NCI-H345 treated with DMSO at 0.1 percent for 48 hours (cell line): ENCODE measurements around the gene DGKG.
A peak's percentile ranks its signal among the peaks of the same experiment; 100 is the strongest.

Source experiments
- DNase-seq: peaks from one replicate; lab custom pipeline; 2025; ENCODE audit not compliant: unreplicated experiment; lab: John Stamatoyannopoulos, UW

Gene DGKG

GRCh38 chr3:186281176-186281575, 80.9 kb downstream of the DGKG start:
- DNase-seq = no peak

DNA sequence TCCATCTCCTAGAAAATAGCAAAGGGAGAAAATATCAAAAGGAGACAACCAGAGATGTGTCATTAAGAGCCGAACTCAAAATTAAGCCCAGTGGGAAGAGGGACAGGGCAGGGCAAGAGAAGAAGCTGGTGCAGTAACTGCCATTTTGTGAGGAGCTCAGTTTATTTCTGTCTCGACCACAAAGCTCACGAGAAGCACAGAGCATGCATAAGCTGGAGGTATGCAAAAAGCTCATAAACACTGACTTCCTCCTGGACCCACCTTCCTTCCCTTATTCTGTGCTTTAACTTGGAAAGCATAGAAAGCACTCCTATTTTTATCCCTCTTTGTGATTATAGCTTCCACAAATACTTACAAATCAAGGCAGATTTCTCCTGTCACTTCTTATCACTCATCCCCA, 81.3 kb downstream of the DGKG start:
- no peak for DNase-seq

GRCh38 chr3:186277268-186277909, 84.6 kb downstream of the DGKG start:
- no peak for DNase-seq

- no peak for DNase-seq
Measured at GRCh38 chr3:186275436-186275835, 86.6 kb downstream of the DGKG start.

DNA sequence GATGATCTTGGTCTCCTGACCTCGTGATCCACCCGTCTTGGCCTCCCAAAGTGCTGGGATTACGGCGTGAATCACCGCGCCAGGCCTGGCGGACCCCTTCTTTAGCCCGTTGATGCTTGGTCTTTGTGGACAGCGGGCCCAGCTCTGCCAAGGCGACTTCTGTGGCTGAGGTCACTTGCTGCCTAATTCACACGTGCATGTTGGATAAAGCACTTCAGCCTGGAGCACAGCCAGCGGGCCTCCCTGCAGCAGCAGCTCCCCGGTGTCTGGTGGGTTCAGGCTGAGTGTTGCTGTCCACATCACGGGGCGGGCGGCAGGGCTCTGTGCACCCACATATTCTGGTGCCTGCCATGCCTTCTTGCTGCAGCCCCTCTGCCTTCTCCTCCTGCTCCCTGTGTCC, 88.4 kb downstream of the DGKG start:
- no peak for DNase-seq

DNA sequence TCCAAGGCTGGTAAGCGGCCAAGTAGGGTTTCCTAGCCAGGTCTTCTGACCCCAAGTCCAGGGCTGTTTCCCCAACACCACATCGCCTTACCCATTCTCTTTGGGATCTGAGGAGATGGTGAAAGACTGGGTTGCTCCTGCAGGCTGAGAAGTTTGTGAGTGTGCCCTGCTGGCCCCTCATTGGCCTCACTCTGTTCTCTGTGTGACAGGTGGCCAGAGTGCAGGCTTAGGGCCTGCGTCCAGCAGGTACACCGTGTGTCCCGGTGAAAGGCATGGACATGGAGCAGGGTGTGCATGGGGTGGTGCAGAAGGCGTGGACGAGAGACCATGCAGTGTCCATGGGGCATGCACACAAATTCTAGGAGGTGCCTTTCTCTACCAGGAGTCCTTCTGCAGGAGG, 91.3 kb downstream of the DGKG start:
- no peak for DNase-seq

DNA sequence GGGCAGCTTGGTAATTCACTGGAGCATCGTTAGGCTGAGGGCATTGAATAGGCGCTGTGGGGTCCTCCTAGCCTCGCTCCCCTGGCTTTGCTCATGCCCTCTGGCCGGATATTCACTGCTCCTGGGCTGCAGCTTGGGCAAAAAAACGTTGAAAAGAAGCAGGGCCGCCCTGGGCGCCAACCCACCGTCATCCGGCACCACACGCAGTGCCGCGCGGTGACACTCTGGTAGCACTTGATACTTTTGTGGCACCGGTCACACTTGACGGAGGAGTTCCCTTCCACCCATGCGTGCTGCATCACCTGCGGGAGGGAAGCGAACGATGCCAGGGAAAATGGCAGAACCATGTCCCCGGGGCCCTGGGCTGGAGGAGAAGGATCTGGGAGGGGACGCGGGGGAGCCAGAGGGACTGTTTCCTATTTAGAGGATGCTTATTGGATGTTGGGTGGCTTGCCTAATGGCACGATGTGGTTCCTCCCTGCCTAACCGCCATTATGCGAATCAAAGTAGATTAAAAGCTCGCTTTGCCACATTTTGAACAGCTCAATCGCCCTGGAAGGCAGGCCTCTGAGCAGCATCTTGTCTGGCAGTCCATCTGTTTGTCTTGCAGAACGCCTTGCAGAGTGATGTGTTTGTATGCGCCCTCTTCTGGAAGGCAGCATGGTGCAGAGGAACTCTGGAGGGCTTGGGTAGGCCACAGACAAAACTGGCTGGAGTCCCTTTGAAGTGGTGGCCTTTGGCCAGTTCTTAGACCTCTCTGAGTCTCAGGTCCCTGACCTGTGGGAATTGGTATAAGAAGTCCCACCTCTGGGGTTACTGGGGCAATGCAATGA, 93.2 kb downstream of the DGKG start:
- DNase-seq = no peak

- DNase-seq = no peak
Measured at GRCh38 chr3:186267758-186268157, 94.3 kb downstream of the DGKG start.

DNA sequence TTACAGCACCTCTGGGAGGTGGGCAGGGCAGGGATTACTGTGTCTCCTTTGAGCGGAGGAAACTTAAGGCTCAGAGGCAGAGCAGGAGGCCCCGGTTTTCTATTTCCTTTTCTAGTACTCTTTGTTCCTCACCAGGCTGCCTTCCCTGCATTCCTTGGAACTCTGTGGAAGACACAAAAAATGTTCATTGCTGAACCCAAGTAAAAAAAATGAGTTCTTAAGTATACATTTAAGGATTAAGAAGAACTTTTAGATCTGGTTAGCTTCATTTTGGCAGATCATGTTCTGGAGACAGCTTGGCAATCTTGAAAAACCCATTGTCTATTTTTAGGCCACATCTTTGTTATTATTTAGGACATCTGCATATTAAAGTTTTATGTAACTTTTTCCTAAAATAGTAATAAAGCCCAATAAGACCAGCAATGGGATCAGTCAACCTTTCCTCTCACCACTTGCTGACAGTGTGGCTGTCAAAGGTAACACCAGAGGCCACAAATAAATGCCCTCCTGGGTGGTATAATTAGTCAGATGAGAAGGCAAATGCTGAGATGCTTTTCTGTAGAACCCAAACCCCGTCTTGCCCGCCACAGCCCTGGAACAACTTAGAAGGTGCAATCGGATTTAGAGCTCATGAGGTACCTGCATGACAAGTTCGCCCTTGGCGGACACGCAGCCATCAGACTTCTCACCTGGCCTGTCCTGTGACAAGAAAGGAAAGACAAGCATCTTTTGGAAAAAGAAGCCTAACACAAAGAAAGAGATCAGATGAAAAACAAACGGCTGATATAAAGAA, 97.2 kb downstream of the DGKG start:
- no peak for DNase-seq

DNA sequence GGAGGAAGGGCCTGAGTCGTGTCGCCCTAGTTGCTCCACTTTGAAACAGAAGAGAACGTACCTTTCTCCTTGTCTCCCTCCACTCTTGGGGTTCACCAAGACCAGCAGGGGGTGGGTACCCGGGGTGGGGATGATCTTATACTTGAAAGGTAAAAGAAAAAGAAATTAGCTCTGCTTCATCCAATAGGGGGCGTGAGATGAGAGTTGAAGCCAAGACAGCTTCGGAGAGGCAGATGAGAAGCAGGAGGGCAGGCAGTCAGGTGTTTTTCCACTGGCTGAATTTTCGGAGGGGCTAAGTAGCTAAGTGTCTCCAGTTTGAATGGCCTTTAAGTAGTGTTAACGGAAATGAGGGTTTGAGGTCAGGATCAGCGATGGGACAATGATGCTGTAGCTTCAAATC, 100.4 kb downstream of the DGKG start:
- no peak for DNase-seq

- no peak for DNase-seq
Measured at GRCh38 chr3:186260726-186261125, 101.3 kb downstream of the DGKG start.

DNA sequence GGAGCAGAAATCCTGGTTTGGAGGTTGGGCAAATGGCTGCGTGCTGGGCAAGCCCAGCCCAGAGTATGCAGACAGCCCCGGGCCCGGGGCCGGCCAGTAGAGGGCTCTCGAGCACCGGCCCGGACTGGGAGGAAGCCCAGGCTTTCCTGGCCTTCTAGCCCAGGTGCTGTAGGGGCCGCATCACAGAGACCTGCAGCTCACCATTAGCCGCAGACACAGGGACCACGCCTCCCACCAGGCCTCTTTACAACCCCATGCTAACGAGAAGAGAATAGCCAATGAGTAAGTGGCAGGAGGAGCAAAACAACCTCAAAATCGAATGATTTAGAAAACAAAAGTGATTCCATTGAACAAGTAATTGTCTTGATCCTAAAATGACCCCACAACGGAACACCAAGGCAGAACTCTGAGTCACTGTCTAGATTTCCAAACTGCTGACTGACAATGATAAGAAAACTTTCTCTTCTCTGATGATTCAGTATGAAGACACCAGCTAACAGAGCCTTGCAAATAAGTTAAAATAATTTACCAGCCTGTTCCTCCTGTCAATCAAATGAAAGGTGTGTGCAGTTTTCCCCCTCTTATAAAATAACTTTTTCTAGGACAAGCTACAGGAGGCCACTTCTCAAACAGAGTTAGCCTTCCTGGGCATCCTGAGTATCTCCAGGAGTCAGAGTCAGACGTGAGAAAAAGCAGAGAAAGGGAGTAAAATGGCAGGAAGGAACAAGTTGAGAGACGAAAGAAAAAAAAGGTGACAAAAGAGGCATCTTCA, 102.2 kb downstream of the DGKG start:
- DNase-seq = peak; percentile 25

DNA sequence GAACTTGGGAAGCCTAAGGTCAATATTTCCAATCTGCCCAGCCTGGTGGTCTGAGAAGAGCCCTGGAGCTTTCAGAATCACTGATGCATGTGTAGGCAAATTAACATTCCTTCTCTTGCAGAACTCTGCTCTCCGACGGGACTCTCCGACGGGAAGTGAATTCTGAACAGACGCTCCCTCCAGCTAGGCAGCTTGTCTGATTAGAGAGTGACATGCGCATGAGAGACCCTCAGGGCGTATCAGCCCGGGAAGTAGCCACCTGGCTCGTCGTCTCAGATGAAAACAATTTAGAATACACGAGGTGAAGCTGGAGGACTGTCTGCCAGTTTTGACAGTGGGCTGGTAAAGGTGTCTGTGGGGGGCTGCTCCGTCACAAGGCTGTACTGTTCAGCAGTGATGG, 103.1 kb downstream of the DGKG start:
- no peak for DNase-seq

GRCh38 chr3:186257866-186258265, 104.2 kb downstream of the DGKG start:
- DNase-seq = no peak

GRCh38 chr3:186255703-186256331, 106.2 kb downstream of the DGKG start:
- DNase-seq = no peak

DNA sequence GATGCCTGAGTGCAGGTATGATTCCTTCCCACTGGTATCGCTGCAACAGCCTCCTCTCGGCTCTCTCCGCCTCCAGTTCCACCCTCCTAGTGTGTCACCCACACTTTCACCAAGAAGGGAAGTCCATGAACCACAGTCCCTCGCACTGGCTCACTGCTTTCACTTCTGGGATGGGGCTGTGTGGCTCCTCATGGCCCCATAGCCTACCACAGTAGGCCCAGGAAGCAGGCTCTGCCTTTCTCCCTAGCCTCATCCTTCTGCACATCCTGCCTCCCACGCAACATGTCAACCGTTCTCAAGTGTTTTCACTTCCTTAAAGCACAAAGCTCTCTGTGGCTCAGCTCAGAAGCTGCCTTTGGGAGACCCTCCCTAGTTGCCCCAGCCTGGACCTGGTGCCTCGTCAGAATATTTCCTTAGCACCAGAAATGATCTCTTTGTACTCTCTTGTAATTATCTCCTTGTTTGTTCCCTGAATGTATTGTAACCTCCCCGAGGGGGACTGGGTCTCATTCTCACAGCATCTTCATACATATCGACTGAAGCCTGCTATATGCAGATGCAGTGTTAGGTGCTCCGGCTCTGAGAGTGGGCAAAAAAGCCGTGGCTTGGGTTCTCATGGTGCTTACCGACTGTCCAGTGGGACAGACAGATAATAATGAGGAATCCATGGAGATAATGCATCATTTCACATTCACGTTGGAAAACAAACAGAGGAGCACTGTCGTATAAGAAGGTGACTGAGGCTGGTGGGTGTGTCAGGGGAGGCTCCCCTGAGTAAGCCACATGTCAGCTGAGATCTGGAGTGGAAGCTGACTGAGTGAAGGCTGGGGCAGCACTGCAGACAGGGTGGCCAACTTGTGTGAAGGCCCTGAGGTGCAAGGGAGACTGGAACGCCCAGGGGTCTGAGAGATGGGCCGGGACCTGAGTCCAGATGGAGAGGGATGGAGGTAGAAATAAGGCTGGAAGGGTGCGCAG, 107.1 kb downstream of the DGKG start:
- DNase-seq = no peak

- DNase-seq = no peak
Measured at GRCh38 chr3:186251948-186252619, 110.0 kb downstream of the DGKG start.

GRCh38 chr3:186248850-186249249, 113.2 kb downstream of the DGKG start:
- DNase-seq = no peak
